Uterus (tissue), 4 donors: ENCODE measurements around the gene CCDC158. TPM values are rescaled to one million over a fixed set of nuclear protein-coding genes. Genes with fewer than 3 reads are reported as not detected.
A peak's percentile ranks its signal among the peaks of the same experiment; 100 is the strongest.

Experiments
- DNase-seq, 2 donors: peaks; one replicate each; pipeline ENCODE4 v3.0.0-alpha.2; 2019 to 2020
- H3K27ac ChIP-seq, 2 donors: fragments of 200-600 bp; sonication (generic); 1 replicate in 1 of 2; 2 replicates in 1 of 2; pipeline ENCODE4 v1.5.1; 2016 to 2018
- H3K27me3 ChIP-seq, 2 donors: fragments of 200-600 bp; sonication (generic); one replicate each; pipeline ENCODE4 v1.5.1; 2018 to 2019; ENCODE audit warnings: control low read depth in 1 of 2
- H3K36me3 ChIP-seq, 2 donors: fragments of 200-600 bp; sonication (generic); one replicate each; pipeline ENCODE4 v1.5.1; 2019; ENCODE audit warnings: control low read depth in 1 of 2
- H3K4me1 ChIP-seq, 2 donors: fragments of 200-600 bp; sonication (generic); one replicate each; pipeline ENCODE4 v1.5.1; 2018 to 2019; ENCODE audit warnings: control low read depth in 1 of 2
- H3K4me3 ChIP-seq, 2 donors: fragments of 200-600 bp; sonication (generic); 1 replicate in 1 of 2; 2 replicates in 1 of 2; pipeline ENCODE4 v1.5.1; 2018 to 2019; ENCODE audit warnings: mild to moderate bottlenecking in 1 of 2
- H3K9me3 ChIP-seq, 2 donors: fragments of 200-600 bp; sonication (generic); one replicate each; pipeline ENCODE4 v1.5.1; 2019; ENCODE audit warnings: control low read depth in 1 of 2
- POLR2A ChIP-seq, 2 donors: fragments of 450-650 bp; IDR thresholded peaks; one replicate each; pipeline ENCODE4 v1.6.1; 2016; ENCODE audit warnings: antibody characterized with exemption in 2 of 2, mild to moderate bottlenecking in 1 of 2, moderate library complexity in 1 of 2
- intact Hi-C: fragments of 100-400 bp; cut with DNase I; formaldehyde crosslinking; loops from one replicate; pipeline ENCODE4 v1.15.1; 2023; ENCODE audit warnings: low total_unique reads
- total RNA-seq, 4 donors: library from RNA; depleted of rRNA in 3 of 4; stranded (reverse); fragments of >200 nt in 3 of 4; gene quantifications; one replicate each; pipeline versions ENCODE4 v1.1.0 to v1.2.4, GENCODE V29; 2014 to 2023
- TF ChIP-seq, protein P1 (sequence below), 4 experiments: fragments of 200-600 bp in 2 of 4; fragments of 450-650 bp in 2 of 4; sonication (generic) in 2 of 4; IDR thresholded peaks; one replicate each; pipeline ENCODE4 v1.5.1; 2016 to 2019; ENCODE audit warnings: antibody characterized with exemption in 4 of 4, mild to moderate bottlenecking in 2 of 4, moderate library complexity in 1 of 4
- donor health status: DM: yes; HTN: yes; CAD: no.

CCDC158 gene
- 1 to 10 TPM in 1 of 4 donors, under 1 TPM in 2, not detected in 1; under 0.01 to 2.2 (median 0.34) TPM for total RNA-seq

DNA sequence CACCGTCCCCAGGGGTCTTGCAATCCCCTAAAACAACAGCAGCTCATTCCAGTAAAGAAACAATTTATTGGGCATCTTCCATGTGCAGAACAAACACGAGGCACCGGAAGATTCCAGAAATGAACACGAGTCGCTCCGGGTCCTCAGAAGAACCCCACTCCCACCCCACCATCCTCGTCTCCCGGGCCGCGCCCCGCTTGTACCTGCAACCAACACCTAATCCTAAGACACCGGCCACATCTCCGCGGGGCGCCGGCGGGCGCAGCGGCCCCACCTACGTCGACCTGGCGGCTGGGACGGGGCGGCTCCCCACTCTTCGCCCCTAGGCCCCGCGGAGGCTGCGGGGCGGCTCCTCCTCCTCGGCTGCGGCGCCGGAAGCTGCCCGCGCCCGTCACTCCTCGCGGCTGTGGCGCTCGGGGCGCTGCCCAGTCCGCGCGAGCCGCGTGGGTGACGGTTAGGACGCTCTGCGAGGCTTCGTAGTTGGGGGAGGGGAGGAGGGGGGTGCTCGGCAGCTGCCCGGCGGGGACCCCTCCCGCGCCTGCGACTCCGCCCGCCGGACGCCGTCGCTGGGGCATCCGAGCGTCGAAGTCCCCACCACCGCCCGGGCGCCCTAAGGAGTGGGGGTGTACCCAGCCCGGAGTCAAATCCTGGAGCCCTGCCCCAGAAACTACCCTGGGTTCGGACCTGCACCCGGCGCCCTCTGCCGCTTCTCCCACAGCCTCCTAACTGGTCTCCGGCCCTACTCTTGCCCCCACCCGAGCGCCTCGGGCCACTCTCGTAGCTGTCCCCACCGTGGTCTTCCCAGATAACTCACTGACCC is at the start of gene CCDC158:
CCDC158 (minus strand) TSS at position 380 of the 820 bp plus-strand sequence. CDS start 17,934 bp downstream, outside the sequence.
- H3K9me3 ChIP-seq = no peaks in the 10 kb centered on the region
- no peaks in the 10 kb centered on the region for H3K4me1 ChIP-seq
- H3K36me3 ChIP-seq = no peaks in the 10 kb centered on the region
- TF ChIP-seq, protein P1, sequence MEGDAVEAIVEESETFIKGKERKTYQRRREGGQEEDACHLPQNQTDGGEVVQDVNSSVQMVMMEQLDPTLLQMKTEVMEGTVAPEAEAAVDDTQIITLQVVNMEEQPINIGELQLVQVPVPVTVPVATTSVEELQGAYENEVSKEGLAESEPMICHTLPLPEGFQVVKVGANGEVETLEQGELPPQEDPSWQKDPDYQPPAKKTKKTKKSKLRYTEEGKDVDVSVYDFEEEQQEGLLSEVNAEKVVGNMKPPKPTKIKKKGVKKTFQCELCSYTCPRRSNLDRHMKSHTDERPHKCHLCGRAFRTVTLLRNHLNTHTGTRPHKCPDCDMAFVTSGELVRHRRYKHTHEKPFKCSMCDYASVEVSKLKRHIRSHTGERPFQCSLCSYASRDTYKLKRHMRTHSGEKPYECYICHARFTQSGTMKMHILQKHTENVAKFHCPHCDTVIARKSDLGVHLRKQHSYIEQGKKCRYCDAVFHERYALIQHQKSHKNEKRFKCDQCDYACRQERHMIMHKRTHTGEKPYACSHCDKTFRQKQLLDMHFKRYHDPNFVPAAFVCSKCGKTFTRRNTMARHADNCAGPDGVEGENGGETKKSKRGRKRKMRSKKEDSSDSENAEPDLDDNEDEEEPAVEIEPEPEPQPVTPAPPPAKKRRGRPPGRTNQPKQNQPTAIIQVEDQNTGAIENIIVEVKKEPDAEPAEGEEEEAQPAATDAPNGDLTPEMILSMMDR (IDR thresholded peaks at IDR 0.05) = no peak
- TF ChIP-seq POLR2A (IDR thresholded peaks at IDR 0.05) = no peak
- intact Hi-C loops = no loop called here
- H3K4me3 ChIP-seq = peak within 1 kb of the TSS; percentile 15 to 47
- DNase-seq = peak in 1 of 2 donors; percentile 27
- no peak within 1 kb of the TSS for H3K27ac ChIP-seq
- H3K27me3 ChIP-seq = no peaks in the 10 kb centered on the region

DNA sequence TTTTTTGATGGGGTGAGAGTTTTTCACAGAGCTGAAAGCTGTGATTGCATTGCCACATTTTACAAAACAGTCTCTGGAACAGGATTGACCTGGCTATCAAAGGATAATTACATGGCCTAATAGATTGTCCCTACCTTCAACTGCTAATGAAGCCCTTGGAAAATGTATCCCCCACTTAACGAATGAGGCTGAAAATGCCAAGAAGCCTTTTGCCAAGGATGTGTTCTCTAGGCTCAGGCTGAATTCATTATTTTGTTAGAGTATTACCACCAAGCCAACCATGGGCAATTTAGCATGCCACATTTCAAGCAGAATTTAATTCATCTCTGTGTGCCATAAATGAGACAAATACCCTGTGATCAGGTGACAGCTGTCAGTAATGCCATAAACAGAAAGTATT is 49.6 kb upstream of the CCDC158 start:
- no peak for DNase-seq
- intact Hi-C loops = no loop called here

DNA sequence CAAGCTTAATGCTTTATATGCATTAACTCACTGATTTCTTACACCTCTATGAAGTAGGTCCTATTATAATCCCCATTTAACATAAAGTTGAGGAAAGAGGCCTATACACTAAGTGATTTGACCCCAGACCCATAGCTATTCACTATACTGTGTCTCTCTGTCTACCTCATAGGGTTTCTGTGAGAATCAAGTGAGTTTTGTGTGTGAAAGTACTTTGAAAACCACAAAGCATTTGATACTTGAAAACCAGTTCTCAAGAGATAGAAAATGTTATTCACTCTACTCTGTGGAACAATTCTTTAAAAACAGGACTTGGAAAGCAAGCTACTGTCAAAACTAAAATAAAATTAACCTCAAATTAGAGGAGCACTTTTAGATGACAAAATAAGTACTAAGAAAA is 49.1 kb upstream of the CCDC158 start:
- TF ChIP-seq POLR2A (IDR thresholded peaks at IDR 0.05) = no peak
- no peaks in the 10 kb centered on the region for H3K36me3 ChIP-seq
- no peaks in the 10 kb centered on the region for H3K9me3 ChIP-seq
- DNase-seq = no peak
- no peak overlapping the region for H3K27ac ChIP-seq
- H3K27me3 ChIP-seq = no peaks in the 10 kb centered on the region
- H3K4me3 ChIP-seq = no peak overlapping the region
- intact Hi-C loops = no loop called here
- no peaks in the 10 kb centered on the region for H3K4me1 ChIP-seq

More for the DNA sequence above, 49.6 kb upstream of the CCDC158 start:
- no peak overlapping the region for H3K27ac ChIP-seq
- H3K36me3 ChIP-seq = no peaks in the 10 kb centered on the region
- H3K27me3 ChIP-seq = no peaks in the 10 kb centered on the region
- TF ChIP-seq, protein P1 (IDR thresholded peaks at IDR 0.05) = no peak
- no peak for TF ChIP-seq POLR2A (IDR thresholded peaks at IDR 0.05)
- H3K4me1 ChIP-seq = no peaks in the 10 kb centered on the region
- H3K4me3 ChIP-seq = no peak overlapping the region
- no peaks in the 10 kb centered on the region for H3K9me3 ChIP-seq

DNA sequence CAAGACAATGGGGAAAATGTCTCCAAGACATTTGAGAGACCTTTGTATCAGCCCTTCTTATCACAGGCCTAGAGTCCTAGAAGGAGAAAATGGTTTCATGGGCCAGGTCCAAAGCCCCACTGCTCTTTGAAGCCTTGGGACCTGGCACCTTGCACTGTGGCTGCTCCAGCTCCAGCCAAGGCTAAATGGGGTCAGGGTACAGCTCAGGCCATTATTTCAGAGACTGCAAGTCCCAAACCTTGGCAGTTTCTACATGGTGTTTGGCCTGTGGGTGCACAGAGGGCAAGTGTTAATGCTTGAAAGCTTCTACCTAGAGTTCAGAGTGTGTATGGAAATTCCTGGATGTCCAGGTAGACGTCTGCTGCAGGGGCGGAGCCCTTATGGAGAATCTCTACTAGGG is 42.6 kb upstream of the CCDC158 start:
- Histone ChIP-seq H3K27me3 (no peaks in the 10 kb centered on the region), H3K4me3 (no peak overlapping the region), H3K27ac (no peak overlapping the region), H3K9me3 (no peaks in the 10 kb centered on the region), H3K4me1 (no peaks in the 10 kb centered on the region), H3K36me3 (no peaks in the 10 kb centered on the region)
- TF ChIP-seq POLR2A (IDR thresholded peaks at IDR 0.05) = no peak
- TF ChIP-seq, protein P1 (IDR thresholded peaks at IDR 0.05) = no peak
- intact Hi-C loops = no loop called here
- no peak for DNase-seq

DNA sequence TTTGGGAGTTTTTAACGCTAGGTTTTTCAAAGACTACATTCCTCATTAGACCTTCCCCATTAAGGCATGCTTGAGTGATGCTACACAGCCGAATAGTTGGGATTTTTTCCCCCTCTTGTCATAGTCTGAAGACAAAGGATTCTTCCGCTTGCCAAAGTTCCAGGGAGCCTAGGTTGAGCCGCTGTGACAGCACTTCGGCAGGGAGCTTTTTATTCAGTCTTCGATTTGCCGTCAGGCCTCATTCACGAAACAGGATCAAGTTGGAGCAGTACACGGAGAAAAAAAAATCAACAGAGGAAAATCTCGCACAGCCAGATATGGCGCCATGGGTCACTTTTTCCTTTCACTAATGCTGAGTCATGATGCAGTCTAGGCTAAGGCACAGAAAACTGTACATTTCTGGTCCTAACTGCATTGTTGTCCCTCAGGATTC is 38.4 kb upstream of the CCDC158 start:
- DNase-seq = no peak
- no peaks in the 10 kb centered on the region for H3K9me3 ChIP-seq
- no peaks in the 10 kb centered on the region for H3K27me3 ChIP-seq
- no peaks in the 10 kb centered on the region for H3K4me1 ChIP-seq
- TF ChIP-seq POLR2A (IDR thresholded peaks at IDR 0.05) = no peak
- TF ChIP-seq, protein P1 (IDR thresholded peaks at IDR 0.05) = no peak
- H3K27ac ChIP-seq = no peak overlapping the region
- intact Hi-C loops = no loop called here
- H3K36me3 ChIP-seq = no peaks in the 10 kb centered on the region
- no peak overlapping the region for H3K4me3 ChIP-seq
